GM12873 (cell line): ENCODE measurements around the gene ZMYND8.

Source experiments
- TF ChIP-seq, protein P1 (sequence below): IDR thresholded peaks from 2 replicates; pipeline ENCODE4 v1.5.1; 2012; ENCODE audit warnings: low read depth, mild to moderate bottlenecking, moderate library complexity, low read length, control low read depth; ENCODE audit not compliant: insufficient read depth; ENCODE audit errors: missing control alignments

The ZMYND8 gene

DNA sequence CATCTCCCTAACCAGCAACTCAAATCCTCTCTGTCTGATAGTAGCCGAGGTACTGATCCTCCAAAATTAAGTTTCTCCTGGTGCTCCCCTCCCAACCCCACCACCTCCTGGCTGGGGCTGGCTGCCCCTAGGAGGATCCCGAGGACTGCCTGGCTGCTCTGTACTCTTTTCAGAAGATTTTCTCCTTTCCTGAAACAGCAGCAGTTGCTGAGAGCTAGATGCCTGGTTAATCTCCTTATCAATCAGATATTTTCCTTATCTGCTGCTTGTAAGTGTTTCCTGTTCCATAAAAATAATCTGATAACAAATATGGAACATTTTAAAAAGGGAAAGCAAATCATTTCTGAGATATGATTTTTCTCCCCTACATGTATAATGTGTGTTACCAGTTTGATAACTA is 52.8 kb downstream of the ZMYND8 start:
- TF ChIP-seq, protein P1, sequence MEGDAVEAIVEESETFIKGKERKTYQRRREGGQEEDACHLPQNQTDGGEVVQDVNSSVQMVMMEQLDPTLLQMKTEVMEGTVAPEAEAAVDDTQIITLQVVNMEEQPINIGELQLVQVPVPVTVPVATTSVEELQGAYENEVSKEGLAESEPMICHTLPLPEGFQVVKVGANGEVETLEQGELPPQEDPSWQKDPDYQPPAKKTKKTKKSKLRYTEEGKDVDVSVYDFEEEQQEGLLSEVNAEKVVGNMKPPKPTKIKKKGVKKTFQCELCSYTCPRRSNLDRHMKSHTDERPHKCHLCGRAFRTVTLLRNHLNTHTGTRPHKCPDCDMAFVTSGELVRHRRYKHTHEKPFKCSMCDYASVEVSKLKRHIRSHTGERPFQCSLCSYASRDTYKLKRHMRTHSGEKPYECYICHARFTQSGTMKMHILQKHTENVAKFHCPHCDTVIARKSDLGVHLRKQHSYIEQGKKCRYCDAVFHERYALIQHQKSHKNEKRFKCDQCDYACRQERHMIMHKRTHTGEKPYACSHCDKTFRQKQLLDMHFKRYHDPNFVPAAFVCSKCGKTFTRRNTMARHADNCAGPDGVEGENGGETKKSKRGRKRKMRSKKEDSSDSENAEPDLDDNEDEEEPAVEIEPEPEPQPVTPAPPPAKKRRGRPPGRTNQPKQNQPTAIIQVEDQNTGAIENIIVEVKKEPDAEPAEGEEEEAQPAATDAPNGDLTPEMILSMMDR: no peak

DNA sequence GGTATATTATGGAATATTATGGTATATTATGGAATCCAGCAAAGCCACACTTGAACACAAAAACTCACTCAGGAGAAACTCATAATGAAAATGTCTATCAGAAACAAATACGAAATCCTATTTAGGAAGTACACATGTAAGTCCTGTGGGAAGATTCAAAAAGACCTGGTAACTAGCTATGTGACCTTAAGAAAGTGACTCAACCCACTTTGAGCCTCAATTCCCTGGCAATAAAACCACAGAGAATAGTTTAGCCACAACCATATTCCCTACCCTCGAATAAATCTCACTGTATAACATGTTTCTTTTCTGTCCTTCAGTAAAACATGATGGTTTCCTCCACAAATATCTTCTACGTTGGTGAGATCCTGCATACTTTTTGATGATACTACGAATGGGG is 56.4 kb downstream of the ZMYND8 start:
- TF ChIP-seq, protein P1: no peak

DNA sequence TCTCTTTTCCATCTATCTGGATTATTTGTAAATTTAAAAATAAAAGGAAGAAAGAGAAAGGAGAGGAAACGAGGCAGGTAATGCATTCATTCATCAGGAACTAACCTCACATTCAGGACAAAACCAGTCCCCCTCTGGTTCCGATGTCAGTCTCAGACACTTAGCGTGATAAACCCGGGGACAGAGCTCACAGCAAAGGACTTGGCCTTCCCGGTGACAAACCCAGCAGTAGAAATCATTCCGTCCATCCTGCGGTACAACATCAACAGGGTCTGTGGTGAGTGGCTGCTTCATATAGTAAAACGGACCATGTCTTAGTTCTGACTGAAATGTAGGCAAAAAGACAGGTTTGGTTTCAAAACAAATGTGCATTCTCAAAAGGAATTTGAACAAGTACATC is 57.9 kb downstream of the ZMYND8 start:
- TF ChIP-seq, protein P1: no peak

DNA sequence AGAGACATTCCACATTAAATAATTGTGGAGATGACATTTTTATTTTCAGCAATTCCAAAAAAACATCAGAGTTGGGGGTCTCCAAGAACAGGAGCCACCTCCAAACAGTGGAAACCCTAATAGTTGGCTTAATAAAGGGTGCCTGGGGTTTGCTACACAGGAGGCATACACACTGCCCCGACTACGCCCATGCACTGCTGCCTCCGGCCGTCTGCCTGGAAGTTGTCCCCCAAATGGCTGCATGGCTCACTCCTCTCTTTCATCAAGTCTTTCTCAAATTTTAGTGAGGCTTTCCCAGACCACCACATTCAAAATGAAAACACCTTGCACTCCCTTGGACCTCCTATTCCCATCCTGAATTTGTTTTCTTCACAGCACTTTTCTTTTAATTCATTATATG is 58.8 kb downstream of the ZMYND8 start:
- TF ChIP-seq, protein P1: no peak

DNA sequence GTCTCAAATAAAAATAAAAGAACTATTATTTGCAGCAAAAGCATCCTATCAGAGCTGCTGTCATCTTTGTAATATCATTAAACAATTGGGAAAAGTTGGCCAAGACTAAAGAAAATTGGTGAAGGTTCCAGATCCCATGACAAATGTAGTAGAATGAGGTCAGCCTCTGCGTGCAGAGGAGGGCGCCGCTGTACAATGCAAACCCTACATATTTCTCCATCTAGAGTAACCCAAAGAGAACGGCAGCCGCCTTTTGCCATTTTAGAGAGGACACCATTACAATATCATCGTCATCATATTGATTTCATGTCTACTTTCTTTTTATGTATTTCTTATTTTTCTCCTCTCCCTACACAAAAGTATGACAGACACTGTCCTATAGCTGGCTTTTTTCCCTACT is 59.5 kb downstream of the ZMYND8 start:
- TF ChIP-seq, protein P1: no peak

DNA sequence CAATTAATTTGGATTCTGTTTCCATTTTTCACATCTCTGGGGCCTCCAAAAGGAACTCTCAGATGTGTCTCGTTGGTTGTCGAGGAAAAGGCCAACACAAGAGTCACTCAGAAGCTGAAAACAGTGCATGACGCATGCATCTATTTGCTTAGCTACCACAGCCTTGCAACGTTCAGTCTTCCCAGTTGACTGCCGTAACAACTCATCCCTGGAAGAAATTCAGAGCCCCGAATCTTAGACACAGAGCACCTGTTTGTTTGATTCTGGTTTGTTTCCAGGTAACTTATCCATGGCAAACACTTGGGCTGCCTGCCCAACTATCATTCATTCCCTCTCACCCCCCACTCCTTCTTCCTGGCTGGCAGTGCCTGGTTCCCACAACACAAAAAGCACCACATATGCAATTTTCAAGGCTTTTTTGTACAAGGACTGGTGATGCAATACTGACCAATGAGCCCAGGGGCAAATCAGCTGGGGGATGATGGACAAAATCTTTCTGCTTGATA is 60.5 kb downstream of the ZMYND8 start:
- TF ChIP-seq, protein P1: no peak

DNA sequence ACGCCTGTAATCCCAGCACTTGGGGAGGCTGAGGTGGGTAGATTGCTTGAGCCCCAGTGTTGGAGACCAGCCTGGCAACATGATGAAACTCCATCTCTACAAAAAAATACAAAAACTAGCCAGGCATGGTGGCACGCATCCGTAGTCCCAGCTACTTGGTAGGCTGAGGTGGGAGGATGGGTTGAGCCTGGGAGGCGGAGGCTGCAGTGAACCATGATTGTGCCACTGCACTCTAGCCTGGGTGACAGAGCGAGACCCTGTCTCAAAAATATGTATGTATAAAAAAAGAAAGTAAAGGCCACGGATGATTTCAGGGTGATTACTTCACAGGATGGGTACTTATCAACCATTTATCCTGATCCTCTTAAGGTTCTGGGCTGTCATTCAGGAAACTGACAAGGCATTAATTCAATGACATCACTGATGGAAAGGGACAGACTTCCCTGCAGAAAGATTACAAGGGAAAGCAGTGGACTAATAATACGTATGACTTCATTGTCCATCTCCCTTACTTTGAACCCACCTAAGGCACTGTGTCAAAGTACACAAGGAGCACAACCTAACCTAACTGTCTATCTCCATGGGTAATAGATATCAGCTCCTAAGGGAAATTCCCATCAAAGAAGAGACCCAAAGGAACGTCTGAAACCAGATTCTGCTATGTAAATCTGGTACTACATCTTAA is 61.2 kb downstream of the ZMYND8 start:
- TF ChIP-seq, protein P1: no peak
